ENCODE measurements around the gene MTHFD2. TPM values are rescaled to one million over a fixed set of nuclear protein-coding genes. Genes with fewer than 3 reads are reported as not detected.
"Not testable (repeated sequence)": the region's sequence is repeated elsewhere in the genome, so short reads cannot be mapped to it uniquely, and the experiment has no call there.

MTHFD2 gene
- total RNA-seq, 1 experiment from 2014 or later: 470 TPM

DNA sequence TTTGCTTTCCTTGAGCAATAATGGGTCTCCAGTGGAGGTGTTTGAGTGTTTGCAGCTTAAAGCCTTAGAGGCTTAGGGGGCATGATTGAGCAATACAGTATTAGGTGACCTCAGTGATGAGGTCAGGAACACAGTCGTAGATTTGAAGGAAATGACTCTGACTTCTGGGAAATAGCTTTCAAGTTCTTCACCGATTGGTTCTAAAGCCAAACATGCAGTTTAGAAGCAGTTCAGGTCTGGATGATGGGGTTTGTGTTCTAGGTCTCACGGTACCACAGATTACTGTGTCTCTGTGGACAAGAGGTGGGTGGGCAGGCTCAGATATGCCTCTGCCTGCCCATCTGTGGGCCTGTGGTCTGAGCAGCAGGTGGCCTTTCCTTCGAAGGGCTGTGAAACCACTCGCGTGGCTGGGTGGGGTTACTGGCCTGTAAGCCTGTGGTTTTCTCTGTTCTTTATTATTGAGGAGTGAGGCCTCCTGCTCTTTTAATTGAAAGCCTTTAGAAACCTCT is 7.8 kb downstream of the MTHFD2 start:
- Mint-ChIP-seq H3K9me3 (ENCODE audit: unreplicated experiment) (no peaks in the 10 kb centered on the region), H3K4me1 (ENCODE audit: low read depth, unreplicated experiment) (peaks cover 6% of the 10 kb centered on the region), H3K4me3 (ENCODE audit: unreplicated experiment) (no peak overlapping the region), H3K27me3 (ENCODE audit: insufficient read depth, unreplicated experiment) (no peaks in the 10 kb centered on the region), H3K36me3 (ENCODE audit: insufficient read depth, unreplicated experiment) (peaks cover 100% of the 10 kb centered on the region), H3K27ac (ENCODE audit: unreplicated experiment) (no peak overlapping the region)
- H3K27me3 ChIP-seq (replicated peaks; ENCODE audit: control insufficient read depth, insufficient read depth, low read length): no peaks in the 10 kb centered on the region
- ChIA-PET POLR2A (no interaction called here), CTCF (no interaction called here)
- BruUV-seq (replicated peaks): no TSS peak
- no peaks in the 10 kb centered on the region; the same call in 1 of the 2 replicates for H3K36me3 ChIP-seq (ENCODE audit: control insufficient read depth, insufficient read depth, low read length)
- intact Hi-C loops (cut with micrococcal nuclease; ENCODE audit: unreplicated experiment): no loop called here
- DNase-seq: no peak
- H3K4me1 ChIP-seq: no peaks in the 10 kb centered on the region; the same call in 1 of the 2 replicates
- no peaks in the 10 kb centered on the region for H3K9me3 ChIP-seq
- no peak overlapping the region for H3K4me3 ChIP-seq (ENCODE audit: low read depth, low read length)
- TF ChIP-seq, protein P1, sequence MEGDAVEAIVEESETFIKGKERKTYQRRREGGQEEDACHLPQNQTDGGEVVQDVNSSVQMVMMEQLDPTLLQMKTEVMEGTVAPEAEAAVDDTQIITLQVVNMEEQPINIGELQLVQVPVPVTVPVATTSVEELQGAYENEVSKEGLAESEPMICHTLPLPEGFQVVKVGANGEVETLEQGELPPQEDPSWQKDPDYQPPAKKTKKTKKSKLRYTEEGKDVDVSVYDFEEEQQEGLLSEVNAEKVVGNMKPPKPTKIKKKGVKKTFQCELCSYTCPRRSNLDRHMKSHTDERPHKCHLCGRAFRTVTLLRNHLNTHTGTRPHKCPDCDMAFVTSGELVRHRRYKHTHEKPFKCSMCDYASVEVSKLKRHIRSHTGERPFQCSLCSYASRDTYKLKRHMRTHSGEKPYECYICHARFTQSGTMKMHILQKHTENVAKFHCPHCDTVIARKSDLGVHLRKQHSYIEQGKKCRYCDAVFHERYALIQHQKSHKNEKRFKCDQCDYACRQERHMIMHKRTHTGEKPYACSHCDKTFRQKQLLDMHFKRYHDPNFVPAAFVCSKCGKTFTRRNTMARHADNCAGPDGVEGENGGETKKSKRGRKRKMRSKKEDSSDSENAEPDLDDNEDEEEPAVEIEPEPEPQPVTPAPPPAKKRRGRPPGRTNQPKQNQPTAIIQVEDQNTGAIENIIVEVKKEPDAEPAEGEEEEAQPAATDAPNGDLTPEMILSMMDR (IDR thresholded peaks at IDR 0.05; ENCODE audit: insufficient read depth in 1 of 2, low read depth in 1 of 2, low read length in 1 of 2, severe bottlenecking in 1 of 2, unreplicated experiment in 1 of 2): no peak

DNA sequence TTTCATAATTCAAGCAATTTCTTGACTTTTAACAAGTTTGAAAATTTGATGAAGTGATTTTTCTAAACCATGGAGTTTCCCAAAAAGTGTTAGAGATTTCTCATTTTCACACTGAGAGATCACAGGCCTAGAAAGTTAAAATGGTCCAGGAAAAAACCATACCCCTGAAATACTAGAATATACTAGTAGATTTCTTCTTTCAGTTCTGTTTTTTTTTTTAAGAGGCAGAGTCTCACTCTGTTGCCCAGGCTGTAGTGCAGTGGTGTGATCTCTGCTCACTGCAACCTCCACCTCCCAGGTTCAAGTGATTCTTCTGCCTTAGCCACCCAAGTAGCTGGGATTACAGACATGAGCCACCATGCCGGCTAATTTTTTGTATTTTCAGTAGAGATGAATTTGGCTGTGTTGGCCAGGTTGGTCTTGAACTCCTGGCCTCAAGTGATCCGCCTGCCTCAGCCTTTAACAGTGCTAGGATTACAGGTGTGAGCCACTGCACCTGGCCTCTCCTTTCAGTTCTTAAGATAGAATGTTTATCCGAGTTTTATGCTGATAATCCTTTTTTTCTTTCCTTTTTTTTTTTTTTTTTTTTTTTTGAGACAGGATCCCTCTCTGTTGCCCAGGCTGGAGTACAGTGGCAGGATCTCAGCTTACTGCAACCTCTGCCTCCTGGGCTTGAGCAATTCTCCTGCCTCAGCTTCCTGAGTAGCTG is 14.4 kb downstream of the MTHFD2 start:
- no peaks in the 10 kb centered on the region for H3K27me3 ChIP-seq (replicated peaks; ENCODE audit: control insufficient read depth, insufficient read depth, low read length)
- Mint-ChIP-seq H3K27me3 (ENCODE audit: insufficient read depth, unreplicated experiment) (no peaks in the 10 kb centered on the region), H3K27ac (ENCODE audit: unreplicated experiment) (no peak overlapping the region), H3K9me3 (ENCODE audit: unreplicated experiment) (no peaks in the 10 kb centered on the region), H3K4me3 (ENCODE audit: unreplicated experiment) (no peak overlapping the region), H3K36me3 (ENCODE audit: insufficient read depth, unreplicated experiment) (peaks cover 100% of the 10 kb centered on the region), H3K4me1 (ENCODE audit: low read depth, unreplicated experiment) (no peaks in the 10 kb centered on the region)
- no peaks in the 10 kb centered on the region for H3K9me3 ChIP-seq
- intact Hi-C loops (cut with micrococcal nuclease; ENCODE audit: unreplicated experiment): no loop called here
- no peaks in the 10 kb centered on the region; the same call in 1 of the 2 replicates for H3K36me3 ChIP-seq (ENCODE audit: control insufficient read depth, insufficient read depth, low read length)
- TF ChIP-seq, protein P1 (IDR thresholded peaks at IDR 0.05; ENCODE audit: insufficient read depth in 1 of 2, low read depth in 1 of 2, low read length in 1 of 2, severe bottlenecking in 1 of 2, unreplicated experiment in 1 of 2): no peak
- ChIA-PET CTCF (no interaction called here), POLR2A (interaction anchor here (0.5 to 1.0 kb wide), 2 partner anchors 11 to 25 kb away, joined by 3 to 6 read pairs; no protein-coding TSS in a partner anchor)
- no peak for DNase-seq
- no TSS peak for BruUV-seq (replicated peaks)
- no peaks in the 10 kb centered on the region for H3K4me1 ChIP-seq
- H3K4me3 ChIP-seq (ENCODE audit: low read depth, low read length): no peak overlapping the region

DNA sequence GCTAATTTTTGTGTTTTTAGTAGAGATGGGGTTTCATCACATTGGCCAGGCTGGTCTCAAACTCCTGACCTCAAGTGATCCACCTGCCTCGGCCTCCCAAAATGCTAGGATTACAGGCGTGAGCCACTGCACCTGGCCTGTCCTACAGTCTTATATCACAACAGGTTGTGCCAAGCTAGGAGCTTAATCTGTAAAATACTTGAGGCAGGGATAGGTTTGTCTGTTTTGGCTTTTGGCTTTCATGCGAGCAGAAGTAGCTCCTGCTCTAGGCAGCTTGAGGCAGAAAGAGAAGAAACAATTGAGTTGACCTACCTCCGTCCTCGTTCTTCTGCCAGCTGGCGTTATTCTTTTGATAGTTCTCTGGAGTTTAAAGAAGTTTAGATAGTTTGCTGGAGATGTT is 17.4 kb downstream of the MTHFD2 start:
- H3K9me3 Mint-ChIP-seq (ENCODE audit: unreplicated experiment); H3K4me1 Mint-ChIP-seq (ENCODE audit: low read depth, unreplicated experiment); H3K27me3 Mint-ChIP-seq (ENCODE audit: insufficient read depth, unreplicated experiment); H3K9me3 ChIP-seq; H3K4me3 Mint-ChIP-seq (ENCODE audit: unreplicated experiment); BruUV-seq (replicated peaks); DNase-seq; H3K27ac Mint-ChIP-seq (ENCODE audit: unreplicated experiment); H3K36me3 ChIP-seq (ENCODE audit: control insufficient read depth, insufficient read depth, low read length); intact Hi-C loops (cut with micrococcal nuclease; ENCODE audit: unreplicated experiment); H3K27me3 ChIP-seq (replicated peaks; ENCODE audit: control insufficient read depth, insufficient read depth, low read length); H3K4me3 ChIP-seq (ENCODE audit: low read depth, low read length); H3K4me1 ChIP-seq: not testable (repeated sequence)
- H3K36me3 Mint-ChIP-seq (ENCODE audit: insufficient read depth, unreplicated experiment): peaks cover 100% of the 10 kb centered on the region
- POLR2A ChIA-PET: interaction anchor here (0.6 kb wide), 1 partner anchor 289 kb away, joined by 5 read pairs; no protein-coding TSS in a partner anchor
- CTCF ChIA-PET: interaction anchor here (0.6 kb wide), 1 partner anchor 13 kb away, joined by 3 read pairs; no protein-coding TSS in a partner anchor

Measured in Caco-2 (cell line).